ENCODE data around the gene OXSR1.
A peak's percentile ranks its signal among the peaks of the same experiment; 100 is the strongest.
"Not testable (repeated sequence)": the region's sequence is repeated elsewhere in the genome, so short reads cannot be mapped to it uniquely, and the experiment has no call there.

Gene OXSR1

DNA sequence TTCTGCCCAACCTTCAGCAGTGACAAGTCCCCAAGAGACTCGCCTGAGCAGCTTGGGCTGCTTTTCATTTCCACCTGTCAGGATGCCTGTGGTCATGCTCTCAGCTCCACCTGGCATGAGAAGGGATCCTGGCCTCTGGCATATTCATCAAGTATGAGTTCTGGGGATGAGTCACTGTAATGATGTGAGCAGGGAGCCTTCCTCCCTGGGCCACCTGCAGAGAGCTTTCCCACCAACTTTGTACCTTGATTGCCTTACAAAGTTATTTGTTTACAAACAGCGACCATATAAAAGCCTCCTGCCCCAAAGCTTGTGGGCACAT lies 23.4 kb upstream of the OXSR1 start:
- no peak for DNase-seq (ENCODE audit: low spot score)

GRCh38 chr3:38142959-38143358 lies 22.4 kb upstream of the OXSR1 start:
- no peak for DNase-seq (ENCODE audit: low spot score)

- no peak for DNase-seq (ENCODE audit: low spot score)
Measured at GRCh38 chr3:38143511-38143910, 21.8 kb upstream of the OXSR1 start.

DNA sequence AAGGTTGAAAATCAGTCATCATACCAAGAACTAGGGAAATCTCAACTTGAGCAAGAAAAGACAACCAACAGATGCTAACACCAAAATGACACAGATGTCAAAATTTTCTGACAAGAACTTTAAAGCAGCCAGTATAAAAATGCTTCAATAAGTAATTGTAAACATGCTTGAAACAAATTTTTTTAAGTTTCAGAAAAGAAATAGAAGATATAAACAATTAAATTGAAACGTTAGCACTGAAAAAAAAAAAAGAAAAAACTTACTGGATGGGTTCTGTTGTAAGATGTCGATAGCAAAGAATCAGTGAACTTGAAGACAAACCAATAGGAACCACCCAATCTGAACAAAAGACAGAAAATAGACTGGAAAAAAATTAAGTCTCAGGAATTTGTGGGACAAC lies 18.8 kb upstream of the OXSR1 start:
- no peak for DNase-seq (ENCODE audit: low spot score)

DNA sequence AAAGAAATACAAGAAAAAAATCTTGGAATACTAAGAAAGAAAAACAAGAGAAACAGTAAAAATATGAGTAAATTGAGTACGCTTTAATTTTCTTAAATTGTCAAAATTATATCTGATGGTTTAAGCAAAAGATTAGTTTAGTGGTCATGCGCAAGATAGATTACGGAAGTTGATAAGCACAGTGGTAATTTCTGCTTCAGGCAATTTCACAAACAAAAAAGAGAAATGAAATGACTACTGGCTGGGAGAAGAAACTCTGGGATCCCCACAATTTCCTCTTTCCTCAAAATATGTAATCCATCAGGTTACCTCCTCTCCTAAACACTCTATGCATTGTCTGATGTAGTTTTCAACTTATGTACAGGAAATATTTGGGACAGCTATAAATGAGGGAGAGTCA lies 17.9 kb upstream of the OXSR1 start:
- DNase-seq (ENCODE audit: low spot score): no peak

DNA sequence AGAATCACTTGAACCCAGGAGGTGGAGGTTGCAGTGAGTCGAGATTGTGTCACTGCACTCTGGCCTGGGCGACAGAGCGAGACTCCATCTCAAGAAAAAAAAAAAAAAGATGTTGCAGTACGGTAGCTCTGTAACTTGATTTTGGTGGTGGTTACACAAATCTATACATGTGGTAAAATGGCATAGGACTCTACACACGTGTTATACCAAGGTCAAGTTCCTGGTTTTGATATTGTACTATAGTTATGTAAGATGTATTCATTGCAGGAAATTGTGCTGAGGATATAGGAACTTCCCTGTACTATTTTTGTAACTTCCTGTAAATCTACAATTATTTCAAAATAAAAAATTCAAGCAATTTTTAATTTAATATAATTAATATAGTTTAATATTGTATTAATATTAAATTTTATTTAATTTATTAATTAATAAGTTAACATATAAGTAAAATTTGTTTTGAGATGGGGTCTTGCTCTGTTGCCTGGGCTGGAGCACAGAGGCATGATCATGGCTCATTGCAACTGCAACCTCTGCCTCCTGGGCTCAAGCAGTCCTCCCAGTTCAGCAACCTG lies 16.9 kb upstream of the OXSR1 start:
- DNase-seq (ENCODE audit: low spot score): no peak

GRCh38 chr3:38149708-38150107 lies 15.6 kb upstream of the OXSR1 start:
- DNase-seq (ENCODE audit: low spot score): no peak

DNA sequence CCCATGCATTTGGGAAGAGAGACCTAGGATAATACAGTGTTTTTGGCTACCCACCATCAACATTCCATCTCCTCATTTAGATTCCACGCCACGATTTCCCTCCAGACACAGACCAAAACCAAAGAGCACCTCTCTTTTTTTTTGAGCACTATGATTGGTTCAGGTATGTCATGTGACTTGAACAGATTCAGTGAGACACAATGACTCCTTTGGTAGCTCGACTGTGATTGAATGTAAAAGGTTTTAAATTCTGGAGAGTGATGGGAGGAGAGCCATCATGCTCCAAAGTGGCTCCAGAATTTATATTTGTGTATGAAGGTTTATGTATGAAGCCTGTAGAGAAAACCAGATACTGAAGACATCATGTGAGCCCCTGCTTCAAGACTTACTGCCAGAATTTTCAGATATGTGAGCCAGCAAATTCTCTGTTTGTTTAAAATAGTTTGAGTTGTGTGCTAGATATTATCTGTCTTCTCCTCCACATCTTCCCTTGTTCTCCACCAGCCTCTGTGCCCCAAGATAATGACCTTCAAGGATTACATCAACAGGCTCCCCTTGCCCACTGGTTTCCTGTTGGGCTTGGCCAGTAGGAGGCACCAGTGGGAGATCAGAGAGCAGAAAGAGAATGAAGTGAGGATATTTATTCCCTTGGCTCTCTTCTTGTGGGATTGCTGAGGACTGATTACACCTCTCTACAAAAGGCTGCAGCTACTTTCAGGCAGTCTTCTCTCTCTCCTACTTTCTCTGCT lies 14.4 kb upstream of the OXSR1 start:
- no peak for DNase-seq (ENCODE audit: low spot score)

DNA sequence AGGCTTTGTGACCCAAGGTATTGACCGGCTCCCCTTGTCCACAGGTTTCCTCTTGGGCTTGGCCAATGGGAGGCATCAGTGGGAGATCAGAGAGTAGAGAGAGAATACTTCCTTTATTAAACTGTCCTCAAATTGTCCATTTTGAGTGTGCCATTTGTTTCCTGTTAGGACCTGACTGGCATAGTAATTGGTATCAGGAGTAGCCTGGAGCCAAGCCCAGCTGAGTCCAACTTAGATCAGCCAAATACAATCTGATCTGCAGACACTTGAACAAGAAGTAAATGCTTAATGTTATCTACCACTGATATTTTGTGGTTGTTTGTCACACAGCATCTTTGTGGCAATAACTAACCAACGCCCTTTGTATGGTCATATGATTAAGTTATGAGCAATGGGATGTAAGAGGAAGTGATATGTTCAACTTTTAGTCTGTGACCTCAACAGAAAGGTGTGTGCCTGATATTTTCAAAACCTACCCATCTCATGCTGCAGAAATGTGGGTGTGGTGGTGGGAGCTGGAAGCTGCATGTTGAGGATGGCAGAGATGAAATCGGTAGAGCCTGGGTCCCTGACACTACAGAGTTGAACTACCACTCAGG lies 13.6 kb upstream of the OXSR1 start:
- no peak for DNase-seq (ENCODE audit: low spot score)

DNA sequence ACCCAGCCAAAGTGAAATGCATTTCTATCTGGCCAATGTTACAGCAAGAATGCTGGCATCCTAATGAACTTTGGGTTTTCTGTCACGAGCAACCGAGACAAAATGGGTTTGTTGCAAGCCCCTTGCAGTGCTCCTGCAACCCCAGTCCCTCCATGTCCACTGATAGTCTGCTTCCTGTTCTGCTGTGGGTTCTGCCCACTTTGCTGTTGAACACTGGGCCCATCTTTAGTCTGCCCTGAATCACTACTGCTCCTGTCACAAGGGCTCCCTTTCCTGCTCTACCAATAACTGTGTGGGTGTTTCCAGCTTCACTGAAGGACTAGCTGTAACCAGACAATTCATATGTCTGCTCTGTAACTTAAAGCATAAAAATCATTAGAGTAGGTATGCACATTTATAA lies 12.7 kb upstream of the OXSR1 start:
- no peak for DNase-seq (ENCODE audit: low spot score)

DNA sequence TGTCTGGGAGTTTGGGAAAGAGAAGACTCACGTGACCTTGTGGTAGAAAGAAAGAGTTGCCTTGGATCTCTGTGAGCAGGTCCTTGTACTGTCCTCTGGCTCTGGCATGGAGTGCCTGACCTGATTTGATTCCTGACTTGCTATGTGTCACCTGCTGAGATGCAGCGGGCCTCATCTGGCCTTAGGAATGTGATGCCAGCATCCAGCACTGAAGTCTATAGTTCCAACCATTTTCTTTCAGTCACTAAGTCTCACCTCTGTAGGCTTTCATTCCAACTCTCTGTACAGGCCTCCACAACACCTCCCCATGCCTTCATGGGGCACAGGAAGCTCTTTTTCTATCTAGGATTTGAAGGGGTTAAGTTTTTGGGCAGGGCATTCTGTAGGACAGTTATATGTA lies 12.1 kb upstream of the OXSR1 start:
- no peak for DNase-seq (ENCODE audit: low spot score)

GRCh38 chr3:38154033-38154494 lies 11.3 kb upstream of the OXSR1 start:
- peak; percentile 47 for DNase-seq (ENCODE audit: low spot score)

- no peak for DNase-seq (ENCODE audit: low spot score)
Measured at GRCh38 chr3:38154625-38155255, 10.6 kb upstream of the OXSR1 start.

- no peak for DNase-seq (ENCODE audit: low spot score)
Measured at GRCh38 chr3:38155825-38156224, 9.5 kb upstream of the OXSR1 start.

- DNase-seq (ENCODE audit: low spot score): no peak
Measured at GRCh38 chr3:38157117-38157516, 8.2 kb upstream of the OXSR1 start.

DNA sequence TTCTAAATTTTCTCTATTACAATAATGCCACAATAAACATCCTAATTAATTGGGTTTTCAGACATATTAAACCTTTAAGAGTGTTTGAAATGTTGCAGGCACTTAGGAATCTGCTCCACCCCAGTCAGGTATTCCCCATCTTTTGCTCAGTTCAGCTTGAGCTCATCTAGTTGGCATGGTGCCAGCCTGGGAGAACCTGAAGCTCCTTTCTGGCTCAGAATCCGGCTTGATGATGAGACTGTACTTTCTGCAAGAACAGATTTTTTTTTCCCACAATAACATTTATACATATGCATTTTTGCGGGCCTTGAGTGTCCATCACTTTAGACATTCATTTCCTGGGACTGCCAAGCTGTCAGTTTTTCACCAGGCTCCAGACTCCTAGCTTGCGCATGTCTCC lies 7.7 kb upstream of the OXSR1 start:
- DNase-seq (ENCODE audit: low spot score): no peak

- DNase-seq (ENCODE audit: low spot score): no peak
Measured at GRCh38 chr3:38158472-38158871, 6.9 kb upstream of the OXSR1 start.

DNA sequence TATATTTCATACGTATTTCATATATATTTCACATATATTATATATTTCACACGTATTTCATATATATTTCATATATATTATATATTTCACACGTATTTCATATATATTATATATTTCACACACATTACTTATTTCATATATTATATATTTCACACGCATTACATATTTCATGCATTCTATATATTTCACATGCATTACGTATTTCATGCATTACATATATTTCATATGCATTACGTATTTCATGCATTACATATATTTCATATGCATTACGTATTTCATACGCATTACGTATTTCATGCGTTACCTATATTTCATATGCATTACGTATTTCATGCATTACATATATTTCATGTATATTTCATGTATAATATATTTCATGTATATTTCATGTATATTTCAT lies 4.6 kb upstream of the OXSR1 start:
- DNase-seq (ENCODE audit: low spot score): not testable (repeated sequence)

- no peak for DNase-seq (ENCODE audit: low spot score)
Measured at GRCh38 chr3:38163117-38163840, 2.1 kb upstream of the OXSR1 start.

DNA sequence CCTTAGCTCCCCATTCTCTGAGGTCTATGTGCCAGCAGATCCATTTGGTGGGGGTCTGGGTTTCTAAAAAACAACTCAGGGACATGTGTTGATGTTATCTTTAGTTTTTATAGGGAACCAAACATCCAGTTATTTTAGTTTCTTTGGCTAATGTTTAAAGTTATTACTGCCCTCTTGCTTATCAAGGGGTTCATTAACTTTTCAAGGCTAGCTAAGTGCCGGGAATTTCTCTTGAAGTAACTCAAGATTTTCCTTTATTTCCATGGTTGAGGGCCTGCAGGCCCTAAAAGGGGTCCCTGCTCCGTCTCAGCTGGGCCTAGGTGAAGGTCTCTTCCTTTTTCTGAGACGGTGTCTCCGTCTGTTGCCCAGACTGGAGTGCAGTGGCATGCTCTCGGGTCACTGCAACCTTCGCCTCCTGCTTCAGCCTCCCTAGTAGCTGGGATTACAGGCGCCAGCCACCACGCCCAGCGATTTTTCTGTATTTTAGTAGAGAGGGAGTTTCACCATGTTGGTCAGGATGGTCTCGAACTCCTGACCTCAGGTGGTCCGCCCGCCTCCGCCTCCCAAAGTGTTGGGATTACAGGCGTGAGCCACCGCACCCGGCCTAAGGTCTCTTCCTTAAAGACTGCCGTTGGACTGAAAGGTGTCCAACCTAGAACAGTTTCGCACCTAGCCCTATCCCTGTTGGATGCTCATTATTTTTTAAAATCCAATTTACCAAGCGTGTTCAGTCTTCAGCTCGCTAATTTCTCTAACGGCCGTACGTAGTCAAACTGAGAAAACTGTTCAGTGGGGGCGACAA lies 1.3 kb upstream of the OXSR1 start:
- DNase-seq (ENCODE audit: low spot score): no peak

- no peak for DNase-seq (ENCODE audit: low spot score)
Measured at GRCh38 chr3:38164643-38164951, 740 bp upstream of the OXSR1 start.

Measured in kidney capillary endothelial cell (primary cell).